ENCODE data around the gene CLCNKA.

Gene CLCNKA

GRCh38 chr1:15981679-15982078 lies 40.2 kb upstream of the CLCNKA start:
- no peak overlapping the region for H3K4me3 ChIP-seq (ENCODE audit: low read depth, low read length)
- no peak for TF ChIP-seq CTCF (IDR thresholded peaks at IDR 0.05; ENCODE audit: low read depth, low read length, missing control alignments)

DNA sequence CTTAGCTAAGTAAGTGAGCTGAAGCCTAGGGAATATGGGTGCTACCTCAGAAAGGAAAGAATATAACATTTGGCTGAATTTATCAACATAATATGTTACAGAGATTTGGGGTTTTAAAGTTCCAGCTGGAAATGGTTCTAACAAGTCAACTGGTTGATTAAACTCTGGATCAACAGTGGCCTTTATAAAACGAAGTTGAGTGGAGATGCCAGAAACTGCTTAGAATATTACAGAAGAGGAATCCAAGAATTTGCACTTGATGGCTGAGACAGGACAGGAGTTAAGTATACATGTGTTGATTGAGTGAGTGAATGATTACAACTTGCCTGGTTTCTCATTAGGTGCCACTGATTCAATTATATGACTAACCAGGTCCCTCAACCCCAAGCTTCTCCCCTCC lies 38.6 kb upstream of the CLCNKA start:
- no peak overlapping the region for H3K4me3 ChIP-seq (ENCODE audit: low read depth, low read length)
- TF ChIP-seq CTCF (IDR thresholded peaks at IDR 0.05; ENCODE audit: low read depth, low read length, missing control alignments), result no peak
- DNase-seq (ENCODE audit: low read depth), result no peak

More at GRCh38 chr1:15981679-15982078, 40.2 kb upstream of the CLCNKA start:
- DNase-seq (ENCODE audit: low read depth), result no peak

DNA sequence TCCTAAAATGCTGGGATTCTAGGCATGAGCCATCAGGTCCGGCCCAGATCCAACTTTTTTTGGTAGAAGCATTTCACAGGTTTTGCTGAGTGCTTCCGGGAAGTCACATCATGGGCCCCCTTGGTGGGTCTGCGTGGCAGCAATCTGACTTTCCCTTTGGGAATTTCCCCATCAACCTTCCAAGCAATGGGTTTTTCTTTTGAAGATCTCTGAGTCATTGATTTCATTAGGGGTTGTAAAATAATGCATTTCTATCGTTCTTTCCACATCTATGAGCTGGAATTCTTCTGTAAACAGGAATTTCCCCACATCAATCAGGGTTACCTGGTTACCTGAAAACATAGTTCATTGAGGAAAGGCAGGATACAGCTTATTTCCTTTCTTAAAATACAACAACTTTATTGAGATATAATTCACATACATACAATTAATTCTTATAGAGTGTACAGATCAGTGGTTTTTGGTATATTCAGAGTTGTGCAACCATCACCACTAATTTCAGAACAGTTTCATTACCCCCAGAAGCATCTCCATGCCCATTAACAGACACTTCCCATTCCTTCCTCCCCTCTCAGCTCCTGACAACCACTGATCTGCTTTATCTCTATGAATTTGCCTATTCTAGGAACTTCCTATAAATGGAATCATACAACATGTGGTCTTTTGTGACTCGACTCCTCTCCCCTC lies 36.1 kb upstream of the CLCNKA start:
- no peak for TF ChIP-seq CTCF (IDR thresholded peaks at IDR 0.05; ENCODE audit: low read depth, low read length, missing control alignments)

DNA sequence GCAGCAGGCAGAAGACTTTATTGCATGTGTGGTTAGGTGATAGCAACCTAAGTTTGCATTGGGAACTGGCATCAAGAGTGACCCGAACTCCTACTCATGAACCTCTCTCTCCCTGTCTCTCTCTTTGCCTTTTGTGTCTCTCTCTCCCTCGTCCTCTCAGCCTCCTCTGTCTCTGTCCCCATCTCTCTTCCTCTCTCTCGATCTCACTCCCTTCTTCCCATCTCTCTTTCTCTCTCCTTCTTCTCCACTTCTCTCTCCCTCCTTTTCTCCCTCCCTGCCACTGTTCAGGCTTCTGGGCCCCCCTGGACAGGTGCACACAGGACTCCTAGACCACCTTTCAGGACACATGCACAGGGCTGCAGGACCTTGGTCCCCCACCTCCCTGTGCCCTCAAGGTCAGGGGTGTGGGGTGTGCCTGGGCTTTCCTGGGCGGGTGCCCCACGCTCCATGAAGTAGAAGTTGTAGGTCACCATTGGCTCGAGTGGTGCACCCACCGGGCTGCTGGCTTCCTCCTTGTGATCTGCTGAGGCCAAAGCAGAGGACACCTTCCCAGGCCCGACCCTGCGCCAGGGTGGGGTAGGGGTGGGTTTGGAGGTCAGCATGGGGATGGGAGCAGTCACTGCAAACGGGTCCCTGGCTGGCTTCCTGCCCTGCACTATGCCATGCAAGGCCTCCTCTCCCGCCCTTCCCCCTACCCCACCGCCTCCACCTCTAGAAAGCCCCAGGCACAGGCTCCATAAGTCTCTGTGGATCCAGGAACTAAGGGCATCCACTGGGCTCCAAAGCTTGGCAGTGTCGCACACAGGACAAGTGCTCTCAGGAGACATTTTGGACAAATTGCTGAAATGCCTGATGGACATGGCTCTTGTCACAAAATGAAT lies 32.7 kb upstream of the CLCNKA start:
- no peak overlapping the region for H3K4me3 ChIP-seq (ENCODE audit: low read depth, low read length)
- TF ChIP-seq CTCF (IDR thresholded peaks at IDR 0.05; ENCODE audit: low read depth, low read length, missing control alignments), result no peak
- no peak for DNase-seq (ENCODE audit: low read depth)

More for the DNA sequence above, 36.1 kb upstream of the CLCNKA start:
- no peak overlapping the region for H3K4me3 ChIP-seq (ENCODE audit: low read depth, low read length)
- no peak for DNase-seq (ENCODE audit: low read depth)

DNA sequence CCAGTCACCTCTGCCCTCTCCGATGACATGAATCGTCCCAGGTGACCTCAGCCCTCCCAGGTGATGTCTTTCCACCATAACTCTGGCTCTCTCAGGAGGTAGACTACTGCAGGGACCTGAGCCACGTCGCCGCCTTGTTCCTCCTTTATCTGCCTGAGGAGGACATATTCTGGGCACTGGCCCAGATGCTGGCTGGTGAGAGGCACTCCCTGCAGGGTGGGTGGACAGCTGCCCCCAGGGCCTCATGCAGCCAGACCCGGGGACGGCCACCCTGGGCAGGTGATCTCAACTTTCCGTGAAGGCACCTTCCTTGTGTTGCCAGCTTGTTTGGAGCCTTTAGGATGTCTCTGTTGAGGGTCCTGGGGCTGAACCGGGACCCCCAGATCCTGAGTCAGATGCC lies 32.1 kb upstream of the CLCNKA start:
- DNase-seq (ENCODE audit: low read depth), result no peak
- TF ChIP-seq CTCF (IDR thresholded peaks at IDR 0.05; ENCODE audit: low read depth, low read length, missing control alignments), result no peak
- no peak overlapping the region for H3K4me3 ChIP-seq (ENCODE audit: low read depth, low read length)

GRCh38 chr1:15991427-15992186 lies 30.2 kb upstream of the CLCNKA start:
- TF ChIP-seq CTCF (IDR thresholded peaks at IDR 0.05; ENCODE audit: low read depth, low read length, missing control alignments), result no peak
- no peak for DNase-seq (ENCODE audit: low read depth)
- no peak overlapping the region for H3K4me3 ChIP-seq (ENCODE audit: low read depth, low read length)

Data from GM12864 (cell line).